IMR-90 (cell line): ENCODE results near the gene TMEM170A. TPM values are rescaled to one million over a fixed set of nuclear protein-coding genes. Genes with fewer than 3 reads are reported as not detected.
A peak's percentile ranks its signal among the peaks of the same experiment; 100 is the strongest.

Experiments
- FOS ChIP-seq: fragments of 150-350 bp; IDR thresholded peaks from 2 replicates; pipeline ENCODE4 v1.6.1; 2016; ENCODE audit warnings: low read depth, low read length
- MAZ ChIP-seq: IDR thresholded peaks from 2 replicates; pipeline ENCODE4 v1.6.1; 2012; ENCODE audit warnings: low read depth, mild to moderate bottlenecking, low read length, improper control_type of control experiment, moderate library complexity, borderline replicate concordance
- RAD21 ChIP-seq: IDR thresholded peaks from 2 replicates; pipeline ENCODE4 v1.6.1; 2012; ENCODE audit warnings: low read length, improper control_type of control experiment
- polyA plus RNA-seq, 3 experiments: library from polyadenylated mRNA; depleted of rRNA; stranded (reverse); fragments of >200 nt; gene quantifications; 2 replicates each; pipeline ENCODE4 v1.2.3, GENCODE V29; 2012; ENCODE audit warnings: low replicate concordance in 1 of 3
- total RNA-seq: library from RNA; depleted of rRNA; stranded (reverse); fragments of >200 nt; gene quantifications from 2 replicates; pipeline ENCODE4 v1.2.3, GENCODE V29; 2012
- TF ChIP-seq, protein P1 (sequence below): fragments of 150-350 bp; IDR thresholded peaks from 2 replicates; pipeline ENCODE4 v1.6.1; 2017; ENCODE audit warnings: mild to moderate bottlenecking, antibody characterized with exemption, low read length, low read depth

Gene TMEM170A
- total and polyA plus RNA-seq, 2 of the 4 experiments (the other 2 are of a cell fraction) = 7.3 to 10.9 TPM

DNA sequence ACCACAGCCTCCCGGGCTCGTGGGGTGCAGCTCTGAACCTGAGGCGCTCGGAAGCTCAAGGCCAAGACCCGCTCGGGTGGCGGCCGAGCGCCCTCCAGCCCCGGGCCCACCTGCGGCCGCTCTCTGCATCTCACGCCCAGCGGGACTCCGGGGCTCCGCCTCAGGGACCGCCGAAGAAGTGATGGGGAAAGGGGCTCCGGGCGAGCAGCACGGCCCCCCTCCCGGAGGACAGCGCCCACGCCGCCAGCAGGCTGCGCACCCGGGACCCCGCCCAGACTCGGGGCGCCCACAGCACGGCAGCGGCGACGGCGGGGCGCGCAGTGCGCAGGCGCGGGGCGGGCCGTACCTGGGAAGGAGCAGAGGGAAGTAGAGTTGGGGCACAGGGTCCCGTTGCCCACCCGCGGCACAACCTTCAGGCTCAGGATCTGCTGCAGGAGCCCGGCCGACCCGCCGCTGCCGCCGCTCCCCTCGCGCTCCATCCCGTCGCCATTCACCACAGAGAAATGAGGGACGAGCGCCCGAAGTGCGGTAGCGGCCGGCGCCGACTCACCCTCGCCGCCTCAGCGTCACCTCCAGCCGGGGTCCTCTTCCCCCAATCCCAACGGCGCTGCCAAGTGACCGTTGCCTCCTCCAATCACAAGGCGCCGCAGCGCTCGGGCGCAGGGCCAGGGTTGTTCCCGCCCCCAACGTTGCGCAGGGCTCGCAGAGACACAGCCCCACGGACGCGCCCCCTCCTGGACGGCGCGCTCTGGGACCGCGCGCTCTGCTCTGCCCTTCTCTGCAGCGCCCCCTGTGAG lies at the start of gene TMEM170A (continued):
- TF ChIP-seq RAD21 (peak; percentile 77), FOS (peak; percentile 57; the same call in 1 of the 2 replicates), MAZ (peak; percentile 95)
- TF ChIP-seq, protein P1, sequence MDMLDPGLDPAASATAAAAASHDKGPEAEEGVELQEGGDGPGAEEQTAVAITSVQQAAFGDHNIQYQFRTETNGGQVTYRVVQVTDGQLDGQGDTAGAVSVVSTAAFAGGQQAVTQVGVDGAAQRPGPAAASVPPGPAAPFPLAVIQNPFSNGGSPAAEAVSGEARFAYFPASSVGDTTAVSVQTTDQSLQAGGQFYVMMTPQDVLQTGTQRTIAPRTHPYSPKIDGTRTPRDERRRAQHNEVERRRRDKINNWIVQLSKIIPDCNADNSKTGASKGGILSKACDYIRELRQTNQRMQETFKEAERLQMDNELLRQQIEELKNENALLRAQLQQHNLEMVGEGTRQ = no peak
